Peyer's patch (tissue), 4 donors: ENCODE data around the gene STON2.

Experiments used
- CTCF ChIP-seq, 6 experiments: fragments of 450-650 bp in 4 of 6; fragments of 200-600 bp in 2 of 6; sonication (generic) in 1 of 6; IDR thresholded peaks; one replicate each; pipeline ENCODE4 v1.5.1; 2017 to 2019; ENCODE audit warnings: antibody characterized with exemption in 6 of 6, mild to moderate bottlenecking in 3 of 6, moderate library complexity in 1 of 6
- POLR2A ChIP-seq, 2 donors: fragments of 450-650 bp; IDR thresholded peaks; one replicate each; pipeline ENCODE4 v1.5.1; 2017; ENCODE audit warnings: antibody characterized with exemption in 2 of 2, mild to moderate bottlenecking in 2 of 2, moderate library complexity in 2 of 2

GRCh38 chr14:81353691-81354323, 46.3 kb downstream of the STON2 start:
- TF ChIP-seq CTCF (IDR thresholded peaks at IDR 0.05): no peak
- TF ChIP-seq POLR2A (IDR thresholded peaks at IDR 0.05): no peak
